ENCODE data around the gene A3GALT2.

A3GALT2 gene

GRCh38 chr1:33338440-33339211, 17.7 kb upstream of the A3GALT2 start (continued):
- no peak for TF ChIP-seq ZNF280D (tag by site-specific recombination; IDR thresholded peaks at IDR 0.05)
- no peak for TF ChIP-seq ZNF423 (tag by site-specific recombination; IDR thresholded peaks at IDR 0.05)
- TF ChIP-seq ZBTB17 (tag by site-specific recombination; IDR thresholded peaks at IDR 0.05): 0 out of 2 replicates have a peak, but pooled peaks have one; percentile 29
- no peak for TF ChIP-seq ZNF202 (tag by site-specific recombination; IDR thresholded peaks at IDR 0.05; ENCODE audit: borderline replicate concordance)
- TF ChIP-seq PRDM10 (tag by site-specific recombination; IDR thresholded peaks at IDR 0.05): peak; percentile 63; the same call in 1 of the 2 replicates
- no peak for TF ChIP-seq ZNF24 (tag by site-specific recombination; IDR thresholded peaks at IDR 0.05)
- no peak for TF ChIP-seq REST (tag by site-specific recombination; IDR thresholded peaks at IDR 0.05)
- no peak for TF ChIP-seq ZNF175 (tag by site-specific recombination; IDR thresholded peaks at IDR 0.05)
- no peak for TF ChIP-seq ZNF626 (tag by site-specific recombination; IDR thresholded peaks at IDR 0.05)
- TF ChIP-seq ZBTB8A (tag by site-specific recombination; IDR thresholded peaks at IDR 0.05): no peak
- TF ChIP-seq PRDM1 (tag by site-specific recombination; IDR thresholded peaks at IDR 0.05): peak; percentile 16; the same call in 1 of the 2 replicates
- TF ChIP-seq MYNN (tag by site-specific recombination; IDR thresholded peaks at IDR 0.05; ENCODE audit: borderline replicate concordance): no peak
- TF ChIP-seq ZNF404 (tag by site-specific recombination; IDR thresholded peaks at IDR 0.05): no peak
- TF ChIP-seq HOXA7 (CRISPR knock-in tag; IDR thresholded peaks at IDR 0.05; ENCODE audit: borderline replicate concordance): no peak
- TF ChIP-seq ZSCAN18 (tag by site-specific recombination; IDR thresholded peaks at IDR 0.05): no peak
- no peak for TF ChIP-seq OSR2 (tag by site-specific recombination; IDR thresholded peaks at IDR 0.05)
- no peak for TF ChIP-seq ZNF830 (tag by site-specific recombination; IDR thresholded peaks at IDR 0.05; ENCODE audit: low read depth)
- TF ChIP-seq ZBTB26 (tag by site-specific recombination; optimal IDR thresholded peaks at IDR 0.05): no peak
- TF ChIP-seq ZNF335 (tag by site-specific recombination; conservative IDR thresholded peaks at IDR 0.05): peak; percentile 62
